GM23338 (cell line): ENCODE results near the gene PCDHGA8. TPM values are rescaled to one million over a fixed set of nuclear protein-coding genes. Genes with fewer than 3 reads are reported as not detected.
"Not testable (repeated sequence)": the region's sequence is repeated elsewhere in the genome, so short reads cannot be mapped to it uniquely, and the experiment has no call there.

Experiments
- ATAC-seq: fragments of 200-7000 bp; cut with Tn5 transposase; 3 replicates; pipeline ENCODE4 v1.9.1; 2020
- DNase-seq: peaks from one replicate; pipeline ENCODE4 v3.0.0-alpha.2; 2015; ENCODE audit warnings: low spot score
- H2AFZ ChIP-seq: fragments of 200-600 bp; sonication (generic); 2 replicates; pipeline ENCODE4 v1.8.0; 2016; ENCODE audit warnings: antibody characterized with exemption, mild to moderate bottlenecking, moderate library complexity
- H3F3A ChIP-seq: fragments of 200-600 bp; sonication (generic); replicated peaks from 2 replicates; pipeline ENCODE4 v1.8.0; 2017; ENCODE audit warnings: antibody characterized with exemption, mixed run types, low read depth
- H3K27ac ChIP-seq: fragments of 200-600 bp; sonication (generic); 2 replicates; pipeline ENCODE4 v1.6.1; 2016; ENCODE audit warnings: low read depth
- H3K27me3 ChIP-seq: fragments of 200-600 bp; sonication (generic); 2 replicates; pipeline ENCODE4 v1.8.0; 2016; ENCODE audit warnings: mild to moderate bottlenecking, mixed run types, moderate library complexity; ENCODE audit not compliant: insufficient read depth
- H3K36me3 ChIP-seq: fragments of 200-600 bp; sonication (generic); 2 replicates; pipeline ENCODE4 v1.8.0; 2016; ENCODE audit warnings: mild to moderate bottlenecking; ENCODE audit not compliant: insufficient read depth
- H3K4me1 ChIP-seq: fragments of 200-600 bp; sonication (generic); 2 replicates; pipeline ENCODE4 v1.8.0; 2016; ENCODE audit warnings: mild to moderate bottlenecking, moderate library complexity; ENCODE audit not compliant: insufficient read depth
- H3K4me2 ChIP-seq: fragments of 200-600 bp; sonication (generic); 2 replicates; pipeline ENCODE4 v1.7.1; 2017; ENCODE audit warnings: mixed run types
- H3K4me3 ChIP-seq: fragments of 200-600 bp; sonication (generic); 2 replicates; pipeline ENCODE4 v1.6.1; 2016; ENCODE audit warnings: mixed run types
- H3K79me2 ChIP-seq: fragments of 200-600 bp; sonication (generic); replicated peaks from 2 replicates; pipeline ENCODE4 v1.8.0; 2017; ENCODE audit warnings: mild to moderate bottlenecking; ENCODE audit not compliant: insufficient read depth
- H3K9me2 ChIP-seq: fragments of 200-600 bp; sonication (generic); 2 replicates; pipeline ENCODE4 v1.8.0; 2017; ENCODE audit not compliant: insufficient read depth
- H4K20me1 ChIP-seq: fragments of 200-600 bp; sonication (generic); replicated peaks from 2 replicates; pipeline ENCODE4 v1.8.0; 2017; ENCODE audit warnings: mild to moderate bottlenecking; ENCODE audit not compliant: insufficient read depth
- H3K27ac Mint-ChIP-seq: 2 replicates; pipeline ENCODE4 v1.8.0; 2020; ENCODE audit warnings: inconsistent platforms, mild to moderate bottlenecking, moderate library complexity, mixed read lengths
- H3K27me3 Mint-ChIP-seq: 3 replicates; pipeline ENCODE4 v1.8.0; 2022; ENCODE audit warnings: low read depth, mild to moderate bottlenecking, moderate library complexity, mixed read lengths, inconsistent platforms; ENCODE audit not compliant: insufficient read depth, poor library complexity
- H3K36me3 Mint-ChIP-seq: 3 replicates; pipeline ENCODE4 v1.8.0; 2021; ENCODE audit warnings: low read depth, mild to moderate bottlenecking, inconsistent platforms, moderate library complexity, mixed read lengths
- H3K4me1 Mint-ChIP-seq: 3 replicates; pipeline ENCODE4 v1.8.0; 2020; ENCODE audit warnings: mild to moderate bottlenecking, inconsistent platforms, mixed read lengths
- H3K4me3 Mint-ChIP-seq: 3 replicates; pipeline ENCODE4 v1.8.0; 2021; ENCODE audit warnings: moderate library complexity, mild to moderate bottlenecking, inconsistent platforms, mixed read lengths
- H3K9me3 Mint-ChIP-seq: 3 replicates; pipeline ENCODE4 v1.8.0; 2020; ENCODE audit warnings: moderate library complexity, mild to moderate bottlenecking, inconsistent platforms, mixed read lengths
- CREB1 ChIP-seq: fragments of 250-450 bp; sonication (Bioruptor Pico); IDR thresholded peaks from 2 replicates; pipeline ENCODE4 v1.5.0; 2020; ENCODE audit warnings: low read depth, mild to moderate bottlenecking, moderate library complexity
- CTCF ChIP-seq, 2 experiments: fragments of 200-600 bp in 1 of 2; sonication (generic) in 1 of 2; conservative IDR thresholded peaks; 2 replicates each; pipeline versions ENCODE4 v1.5.1 to v1.6.1; 2016 to 2017; ENCODE audit warnings: antibody characterized with exemption in 2 of 2, low read depth in 2 of 2, mild to moderate bottlenecking in 2 of 2, moderate library complexity in 1 of 2
- EZH2 ChIP-seq: fragments of 200-600 bp; sonication (generic); IDR thresholded peaks from one replicate; pipeline ENCODE4 v1.8.0; 2017; ENCODE audit warnings: antibody characterized with exemption, mild to moderate bottlenecking, low read depth; ENCODE audit not compliant: unreplicated experiment
- REST ChIP-seq: IDR thresholded peaks from one replicate; pipeline ENCODE4 v1.6.1; 2018; ENCODE audit warnings: antibody characterized with exemption; ENCODE audit not compliant: unreplicated experiment
- polyA plus RNA-seq: library from polyadenylated mRNA; unstranded; fragments of >200 nt; fragmentation: Nextera tagmentation; extraction: Ambion mirVana; gene quantifications from 2 replicates; pipeline ENCODE4 v1.2.1, GENCODE V29; 2016
- total RNA-seq: library from RNA; depleted of rRNA; stranded (reverse); fragments of >200 nt; shearing (Covaris generic); gene quantifications from 2 replicates; pipeline ENCODE4 v1.2.3, GENCODE V29; 2014

Gene PCDHGA8
- total and polyA plus RNA-seq, 2 experiments from 2014 or later = 1.1 to 5.3 TPM

GRCh38 chr5:141345327-141345726, 47.1 kb upstream of the PCDHGA8 start:
- Mint-ChIP-seq H3K4me3 (no peak overlapping the region; the same call in 2 of the 3 replicates), H3K27ac (no peak overlapping the region), H3K9me3 (peaks cover 64% of the 10 kb centered on the region), H3K27me3 (peaks cover 7% of the 10 kb centered on the region), H3K4me1 (peaks cover 2% of the 10 kb centered on the region; the same call in 2 of the 3 replicates), H3K36me3 (peaks cover 36% of the 10 kb centered on the region)
- ATAC-seq = no peak
- TF ChIP-seq CREB1 = no peak
- no peak for TF ChIP-seq REST
- TF ChIP-seq EZH2 = no peak
- peak; percentile 28 to 46; a peak in 2 of 4 replicates for TF ChIP-seq CTCF (conservative IDR thresholded peaks at IDR 0.05; ENCODE audit: low read depth in 2 of 2)
- Histone ChIP-seq H2AFZ (no peak overlapping the region), H4K20me1 (no peaks in the 10 kb centered on the region), H3K9me2 (no peaks in the 10 kb centered on the region), H3K27me3 (no peaks in the 10 kb centered on the region), H3K4me3 (no peak overlapping the region), H3K36me3 (no peaks in the 10 kb centered on the region), H3F3A (no peaks in the 10 kb centered on the region), H3K79me2 (no peaks in the 10 kb centered on the region), H3K27ac (no peak overlapping the region), H3K4me1 (no peaks in the 10 kb centered on the region), H3K4me2 (no peak overlapping the region)
- DNase-seq = no peak

GRCh38 chr5:141346017-141346416, 46.4 kb upstream of the PCDHGA8 start:
- peaks cover 66% of the 10 kb centered on the region for H3K9me3 Mint-ChIP-seq
- H3K9me2 ChIP-seq, H3K27ac ChIP-seq, H3K4me1 ChIP-seq, H2AFZ ChIP-seq, H3K79me2 ChIP-seq, DNase-seq, H3K4me1 Mint-ChIP-seq, H4K20me1 ChIP-seq, H3K27ac Mint-ChIP-seq, H3K27me3 ChIP-seq, H3K36me3 ChIP-seq, H3K4me3 Mint-ChIP-seq, H3K27me3 Mint-ChIP-seq, H3K4me2 ChIP-seq, H3F3A ChIP-seq, H3K4me3 ChIP-seq, ATAC-seq: not testable (repeated sequence)
- peaks cover 42% of the 10 kb centered on the region for H3K36me3 Mint-ChIP-seq
